HepG2 (cell line): ENCODE data around the gene MRPL34. TPM values are rescaled to one million over a fixed set of nuclear protein-coding genes. Genes with fewer than 3 reads are reported as not detected.
A peak's percentile ranks its signal among the peaks of the same experiment; 100 is the strongest.

Experiments used
- ATRX ChIP-seq: sonication (generic); formaldehyde crosslinking; IDR thresholded peaks from 2 replicates; pipeline ENCODE4 v1.4.0; 2020; ENCODE audit warnings: missing genetic modification reagents, borderline replicate concordance
- CAMTA2 ChIP-seq: sonication (generic); formaldehyde crosslinking; IDR thresholded peaks from 2 replicates; pipeline ENCODE4 v1.4.0; 2020; ENCODE audit warnings: mild to moderate bottlenecking, missing genetic modification reagents, borderline replicate concordance
- DRAP1 ChIP-seq: IDR thresholded peaks from 2 replicates; pipeline ENCODE4 v1.6.1; 2016; ENCODE audit warnings: missing genetic modification reagents, missing compliant biosample characterization
- ETV6 ChIP-seq: sonication (generic); formaldehyde crosslinking; conservative IDR thresholded peaks from 2 replicates; pipeline ENCODE4 v1.4.0; 2020; ENCODE audit warnings: missing genetic modification reagents
- KDM3A ChIP-seq: IDR thresholded peaks from 2 replicates; pipeline ENCODE4 v1.6.1; 2018; ENCODE audit warnings: low read depth, missing compliant biosample characterization
- KDM6A ChIP-seq: IDR thresholded peaks from 2 replicates; pipeline ENCODE4 v1.6.1; 2016; ENCODE audit warnings: low read depth
- KLF15 ChIP-seq: sonication (generic); formaldehyde crosslinking; IDR thresholded peaks from 2 replicates; pipeline ENCODE4 v1.8.1; 2023; ENCODE audit warnings: borderline replicate concordance, mild to moderate bottlenecking, inconsistent platforms, missing genetic modification reagents, mixed read lengths
- MED13 ChIP-seq: sonication (generic); formaldehyde crosslinking; IDR thresholded peaks from 2 replicates; pipeline ENCODE4 v1.5.0; 2020; ENCODE audit warnings: missing genetic modification reagents
- MEF2D ChIP-seq: sonication (generic); formaldehyde crosslinking; IDR thresholded peaks from 2 replicates; pipeline ENCODE4 v1.5.1; 2020; ENCODE audit warnings: mild to moderate bottlenecking, missing genetic modification reagents
- MTA3 ChIP-seq: sonication (generic); formaldehyde crosslinking; IDR thresholded peaks from 2 replicates; pipeline ENCODE4 v1.4.0; 2020; ENCODE audit warnings: missing genetic modification reagents
- PBX2 ChIP-seq: IDR thresholded peaks from 2 replicates; pipeline ENCODE4 v1.6.1; 2016; ENCODE audit warnings: control low read depth
- SIX1 ChIP-seq: sonication (generic); formaldehyde crosslinking; IDR thresholded peaks from 2 replicates; pipeline ENCODE4 v1.4.0; 2020; ENCODE audit warnings: missing genetic modification reagents, borderline replicate concordance
- TBX3 ChIP-seq: fragments of 450-650 bp; IDR thresholded peaks from 2 replicates; pipeline ENCODE4 v1.6.1; 2017; ENCODE audit warnings: antibody characterized with exemption, mild to moderate bottlenecking, inconsistent platforms, borderline replicate concordance
- ZBTB21 ChIP-seq: sonication (generic); formaldehyde crosslinking; IDR thresholded peaks from 2 replicates; pipeline ENCODE4 v1.4.0; 2020; ENCODE audit warnings: missing genetic modification reagents
- ZFP91 ChIP-seq: sonication (generic); formaldehyde crosslinking; IDR thresholded peaks from 2 replicates; pipeline ENCODE4 v1.9.0; 2022; ENCODE audit warnings: missing genetic modification reagents, mild to moderate bottlenecking, borderline replicate concordance
- ZNF34 ChIP-seq: sonication (generic); formaldehyde crosslinking; IDR thresholded peaks from 2 replicates; pipeline ENCODE4 v1.4.0; 2020; ENCODE audit warnings: mild to moderate bottlenecking, missing genetic modification reagents, borderline replicate concordance
- ZNF484 ChIP-seq: sonication (generic); formaldehyde crosslinking; IDR thresholded peaks from 2 replicates; pipeline ENCODE4 v1.5.1; 2020; ENCODE audit warnings: mild to moderate bottlenecking, low read depth, missing genetic modification reagents, borderline replicate concordance
- ZNF83 ChIP-seq: sonication (generic); formaldehyde crosslinking; IDR thresholded peaks from 2 replicates; pipeline ENCODE4 v1.4.0; 2020; ENCODE audit warnings: missing genetic modification reagents, mild to moderate bottlenecking, borderline replicate concordance
- ZSCAN25 ChIP-seq: sonication (generic); formaldehyde crosslinking; IDR thresholded peaks from 2 replicates; pipeline ENCODE4 v1.8.0; 2022; ENCODE audit warnings: mild to moderate bottlenecking, missing genetic modification reagents
- polyA plus RNA-seq, 8 experiments: library from polyadenylated mRNA; depleted of rRNA in 3 of 8; stranded (reverse) in 7 of 8; unstranded in 1 of 8; fragments of >200 nt; fragmentation: Illumina TruSeq in 4 of 8; extraction: Trizol in 4 of 8; gene quantifications; 2 replicates each; pipeline versions ENCODE4 v1.2.1 to v1.2.3, GENCODE V29; 2011 to 2016; ENCODE audit warnings: low read depth in 4 of 8, missing spikeins in 1 of 8, mixed read lengths in 1 of 8; ENCODE audit not compliant: insufficient read depth in 1 of 8
- total RNA-seq, 5 experiments: library from RNA; depleted of rRNA; stranded (reverse); fragments of >200 nt; fragmentation: Illumina TruSeq; extraction: Trizol; gene quantifications; 2 replicates each; pipeline ENCODE4 v1.2.3, GENCODE V29; 2016; ENCODE audit warnings: low read depth in 1 of 5
- TF ChIP-seq, protein P1 (sequence below): sonication (generic); formaldehyde crosslinking; IDR thresholded peaks from 2 replicates; pipeline ENCODE4 v1.4.0; 2020; ENCODE audit warnings: mild to moderate bottlenecking, missing genetic modification reagents
- TF ChIP-seq, protein P2 (sequence below): sonication (generic); formaldehyde crosslinking; IDR thresholded peaks from 2 replicates; pipeline ENCODE4 v1.5.0; 2020; ENCODE audit warnings: mild to moderate bottlenecking, missing genetic modification reagents

Gene MRPL34
- total and polyA plus RNA-seq, 2 of the 13 experiments (the other 11 are each of a cell fraction or from before 2014, with no cell fraction given), result 74.0 to 77.3 TPM

GRCh38 chr19:17334414-17335409 lies 29.0 kb downstream of the MRPL34 start, which contains the start of gene ANO8 (continued):
- no peak for TF ChIP-seq ZNF484
- TF ChIP-seq KDM6A (CRISPR knock-in tag), result no peak
- 0 out of 2 replicates have a peak, but pooled peaks have one; percentile 28 for TF ChIP-seq ZSCAN25 (CRISPR knock-in tag)
- no peak for TF ChIP-seq SIX1 (CRISPR knock-in tag)
- TF ChIP-seq CAMTA2 (CRISPR knock-in tag), result peak; percentile 67; the same call in 1 of the 2 replicates
- TF ChIP-seq, protein P1, sequence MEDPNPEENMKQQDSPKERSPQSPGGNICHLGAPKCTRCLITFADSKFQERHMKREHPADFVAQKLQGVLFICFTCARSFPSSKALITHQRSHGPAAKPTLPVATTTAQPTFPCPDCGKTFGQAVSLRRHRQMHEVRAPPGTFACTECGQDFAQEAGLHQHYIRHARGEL (CRISPR knock-in tag), result no peak
- TF ChIP-seq TBX3, result no peak
- TF ChIP-seq ETV6 (CRISPR knock-in tag), result no peak
- peak; percentile 52 for TF ChIP-seq ZFP91 (CRISPR knock-in tag)
- no peak for TF ChIP-seq MED13 (CRISPR knock-in tag)
- no peak for TF ChIP-seq ATRX (CRISPR knock-in tag)
- TF ChIP-seq KLF15 (CRISPR knock-in tag), result no peak
- TF ChIP-seq MEF2D, result peak; percentile 30; the same call in 1 of the 2 replicates
- TF ChIP-seq KDM3A (CRISPR knock-in tag), result no peak
- TF ChIP-seq DRAP1, result peak; percentile 41; the same call in 1 of the 2 replicates
- TF ChIP-seq, protein P2, sequence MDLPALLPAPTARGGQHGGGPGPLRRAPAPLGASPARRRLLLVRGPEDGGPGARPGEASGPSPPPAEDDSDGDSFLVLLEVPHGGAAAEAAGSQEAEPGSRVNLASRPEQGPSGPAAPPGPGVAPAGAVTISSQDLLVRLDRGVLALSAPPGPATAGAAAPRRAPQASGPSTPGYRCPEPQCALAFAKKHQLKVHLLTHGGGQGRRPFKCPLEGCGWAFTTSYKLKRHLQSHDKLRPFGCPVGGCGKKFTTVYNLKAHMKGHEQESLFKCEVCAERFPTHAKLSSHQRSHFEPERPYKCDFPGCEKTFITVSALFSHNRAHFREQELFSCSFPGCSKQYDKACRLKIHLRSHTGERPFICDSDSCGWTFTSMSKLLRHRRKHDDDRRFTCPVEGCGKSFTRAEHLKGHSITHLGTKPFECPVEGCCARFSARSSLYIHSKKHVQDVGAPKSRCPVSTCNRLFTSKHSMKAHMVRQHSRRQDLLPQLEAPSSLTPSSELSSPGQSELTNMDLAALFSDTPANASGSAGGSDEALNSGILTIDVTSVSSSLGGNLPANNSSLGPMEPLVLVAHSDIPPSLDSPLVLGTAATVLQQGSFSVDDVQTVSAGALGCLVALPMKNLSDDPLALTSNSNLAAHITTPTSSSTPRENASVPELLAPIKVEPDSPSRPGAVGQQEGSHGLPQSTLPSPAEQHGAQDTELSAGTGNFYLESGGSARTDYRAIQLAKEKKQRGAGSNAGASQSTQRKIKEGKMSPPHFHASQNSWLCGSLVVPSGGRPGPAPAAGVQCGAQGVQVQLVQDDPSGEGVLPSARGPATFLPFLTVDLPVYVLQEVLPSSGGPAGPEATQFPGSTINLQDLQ, result no peak
- no peak for TF ChIP-seq MTA3 (CRISPR knock-in tag)
- 0 out of 2 replicates have a peak, but pooled peaks have one; percentile 37 for TF ChIP-seq ZNF83 (CRISPR knock-in tag)
- no peak for TF ChIP-seq ZNF34 (CRISPR knock-in tag)
- TF ChIP-seq ZBTB21, result no peak
- TF ChIP-seq PBX2 (CRISPR knock-in tag), result peak; percentile 61
